Transverse colon (tissue), 4 donors: ENCODE measurements around the gene CNTN5.

Experiments used
- CTCF ChIP-seq, 5 experiments: fragments of 200-600 bp in 3 of 5; fragments of 450-650 bp in 2 of 5; sonication (generic) in 3 of 5; IDR thresholded peaks; 1 replicate in 2 of 5; 2 replicates in 3 of 5; pipeline ENCODE4 v1.5.1; 2016 to 2017; ENCODE audit warnings: antibody characterized with exemption in 5 of 5, inconsistent platforms in 3 of 5, mild to moderate bottlenecking in 2 of 5, moderate library complexity in 1 of 5
- POLR2A ChIP-seq: fragments of 450-650 bp; IDR thresholded peaks from one replicate; pipeline ENCODE4 v1.6.1; 2016; ENCODE audit warnings: antibody characterized with exemption, mild to moderate bottlenecking, moderate library complexity
- POLR2AphosphoS5 ChIP-seq, 3 donors: sonication (generic); formaldehyde crosslinking; IDR thresholded peaks; one replicate each; pipeline ENCODE4 v1.6.1; 2016; ENCODE audit warnings: antibody characterized with exemption in 3 of 3

GRCh38 chr11:100068116-100068515 is 1047.4 kb downstream of the CNTN5 start:
- TF ChIP-seq CTCF (IDR thresholded peaks at IDR 0.05) (no peak), POLR2A (no peak), POLR2AphosphoS5 (IDR thresholded peaks at IDR 0.05) (no peak)
